Measurements from ENCODE around the gene MAJIN. TPM values are rescaled to one million over a fixed set of nuclear protein-coding genes. Genes with fewer than 3 reads are reported as not detected.
A peak's percentile ranks its signal among the peaks of the same experiment; 100 is the strongest.

The MAJIN gene
- total RNA-seq, 1 donor from 2014 or later: not detected

DNA sequence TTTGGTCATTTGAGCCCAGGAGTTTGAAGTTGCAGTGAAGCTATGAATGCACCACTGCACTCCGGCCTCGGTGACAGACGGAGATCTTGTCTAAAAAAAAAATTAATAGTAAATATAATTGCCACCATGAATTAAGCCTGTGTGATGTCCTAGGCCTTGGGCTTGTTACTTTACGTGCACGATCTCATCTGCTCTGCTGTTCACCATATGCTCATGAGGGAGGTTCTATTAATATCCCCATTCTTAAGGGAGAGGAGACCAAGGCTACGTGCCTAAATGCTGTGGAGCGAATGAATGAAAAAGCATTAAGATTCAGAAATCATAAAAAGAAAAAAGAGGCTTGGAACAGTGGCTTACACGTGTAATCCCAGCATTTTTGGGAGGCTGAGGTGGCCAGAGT, 52.3 kb downstream of the MAJIN start:
- Histone ChIP-seq H3K27ac (no peak overlapping the region), H3K36me3 (no peaks in the 10 kb centered on the region), H3K9me3 (no peaks in the 10 kb centered on the region), H3K4me1 (peaks cover 34% of the 10 kb centered on the region), H3K4me3 (no peak overlapping the region), H3K27me3 (ENCODE audit: low read depth) (no peaks in the 10 kb centered on the region)
- TF ChIP-seq, protein P1, sequence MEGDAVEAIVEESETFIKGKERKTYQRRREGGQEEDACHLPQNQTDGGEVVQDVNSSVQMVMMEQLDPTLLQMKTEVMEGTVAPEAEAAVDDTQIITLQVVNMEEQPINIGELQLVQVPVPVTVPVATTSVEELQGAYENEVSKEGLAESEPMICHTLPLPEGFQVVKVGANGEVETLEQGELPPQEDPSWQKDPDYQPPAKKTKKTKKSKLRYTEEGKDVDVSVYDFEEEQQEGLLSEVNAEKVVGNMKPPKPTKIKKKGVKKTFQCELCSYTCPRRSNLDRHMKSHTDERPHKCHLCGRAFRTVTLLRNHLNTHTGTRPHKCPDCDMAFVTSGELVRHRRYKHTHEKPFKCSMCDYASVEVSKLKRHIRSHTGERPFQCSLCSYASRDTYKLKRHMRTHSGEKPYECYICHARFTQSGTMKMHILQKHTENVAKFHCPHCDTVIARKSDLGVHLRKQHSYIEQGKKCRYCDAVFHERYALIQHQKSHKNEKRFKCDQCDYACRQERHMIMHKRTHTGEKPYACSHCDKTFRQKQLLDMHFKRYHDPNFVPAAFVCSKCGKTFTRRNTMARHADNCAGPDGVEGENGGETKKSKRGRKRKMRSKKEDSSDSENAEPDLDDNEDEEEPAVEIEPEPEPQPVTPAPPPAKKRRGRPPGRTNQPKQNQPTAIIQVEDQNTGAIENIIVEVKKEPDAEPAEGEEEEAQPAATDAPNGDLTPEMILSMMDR (IDR thresholded peaks at IDR 0.05): no peak
- DNase-seq: no peak
- intact Hi-C loops (cut with DNase I): no loop called here
- no peak for ATAC-seq

DNA sequence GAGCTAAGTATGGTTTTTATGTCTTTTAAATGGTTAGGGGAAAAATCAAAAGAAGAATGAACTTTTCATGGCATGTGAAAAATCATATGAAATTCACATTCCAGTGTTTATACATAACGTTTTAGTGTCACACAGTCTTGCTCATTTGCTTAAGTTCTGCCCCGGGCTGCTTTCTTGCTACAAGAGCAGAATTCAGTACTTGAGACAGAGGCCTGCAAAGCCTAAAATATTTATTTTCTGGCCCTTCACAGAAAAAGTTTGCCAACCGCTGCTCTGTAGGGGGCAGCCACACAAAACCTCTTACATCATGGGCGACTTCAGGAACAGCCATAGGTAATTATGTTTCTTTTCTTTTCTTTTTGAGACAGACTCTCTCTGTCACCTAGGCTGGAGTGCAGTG, 53.9 kb downstream of the MAJIN start:
- H3K4me1 ChIP-seq: peaks cover 25% of the 10 kb centered on the region
- intact Hi-C loops (cut with DNase I): no loop called here
- ATAC-seq (no peak), DNase-seq (no peak)
- H3K9me3 ChIP-seq: no peaks in the 10 kb centered on the region
- no peaks in the 10 kb centered on the region for H3K27me3 ChIP-seq (ENCODE audit: low read depth)
- TF ChIP-seq, protein P1 (IDR thresholded peaks at IDR 0.05): no peak
- H3K27ac ChIP-seq: peak overlapping the region; percentile 77
- peaks cover 14% of the 10 kb centered on the region for H3K36me3 ChIP-seq
- peak overlapping the region; percentile 95 for H3K4me3 ChIP-seq

DNA sequence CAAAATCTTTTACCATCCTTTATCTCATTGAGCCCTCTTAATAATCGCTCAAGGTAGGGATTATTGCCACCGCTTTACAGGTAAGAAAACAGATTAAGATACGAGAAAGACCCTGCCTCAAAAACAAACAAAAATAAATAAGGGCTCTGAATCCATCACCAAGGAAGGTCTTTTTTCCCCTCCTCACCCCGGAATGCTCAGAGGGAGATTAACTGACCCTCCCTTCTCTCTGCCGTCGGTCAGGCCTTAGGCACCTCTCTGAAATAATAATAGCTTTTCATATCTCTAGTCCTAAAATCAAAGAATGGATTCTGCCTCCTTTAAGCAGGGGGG, 54.3 kb downstream of the MAJIN start:
- TF ChIP-seq, protein P1 (IDR thresholded peaks at IDR 0.05): no peak
- Histone ChIP-seq H3K27ac (peak overlapping the region; percentile 77), H3K9me3 (no peaks in the 10 kb centered on the region), H3K36me3 (peaks cover 18% of the 10 kb centered on the region), H3K4me1 (peaks cover 25% of the 10 kb centered on the region), H3K4me3 (peak overlapping the region; percentile 95), H3K27me3 (ENCODE audit: low read depth) (no peaks in the 10 kb centered on the region)
- intact Hi-C loops (cut with DNase I): no loop called here
- ATAC-seq (no peak), DNase-seq (no peak)

DNA sequence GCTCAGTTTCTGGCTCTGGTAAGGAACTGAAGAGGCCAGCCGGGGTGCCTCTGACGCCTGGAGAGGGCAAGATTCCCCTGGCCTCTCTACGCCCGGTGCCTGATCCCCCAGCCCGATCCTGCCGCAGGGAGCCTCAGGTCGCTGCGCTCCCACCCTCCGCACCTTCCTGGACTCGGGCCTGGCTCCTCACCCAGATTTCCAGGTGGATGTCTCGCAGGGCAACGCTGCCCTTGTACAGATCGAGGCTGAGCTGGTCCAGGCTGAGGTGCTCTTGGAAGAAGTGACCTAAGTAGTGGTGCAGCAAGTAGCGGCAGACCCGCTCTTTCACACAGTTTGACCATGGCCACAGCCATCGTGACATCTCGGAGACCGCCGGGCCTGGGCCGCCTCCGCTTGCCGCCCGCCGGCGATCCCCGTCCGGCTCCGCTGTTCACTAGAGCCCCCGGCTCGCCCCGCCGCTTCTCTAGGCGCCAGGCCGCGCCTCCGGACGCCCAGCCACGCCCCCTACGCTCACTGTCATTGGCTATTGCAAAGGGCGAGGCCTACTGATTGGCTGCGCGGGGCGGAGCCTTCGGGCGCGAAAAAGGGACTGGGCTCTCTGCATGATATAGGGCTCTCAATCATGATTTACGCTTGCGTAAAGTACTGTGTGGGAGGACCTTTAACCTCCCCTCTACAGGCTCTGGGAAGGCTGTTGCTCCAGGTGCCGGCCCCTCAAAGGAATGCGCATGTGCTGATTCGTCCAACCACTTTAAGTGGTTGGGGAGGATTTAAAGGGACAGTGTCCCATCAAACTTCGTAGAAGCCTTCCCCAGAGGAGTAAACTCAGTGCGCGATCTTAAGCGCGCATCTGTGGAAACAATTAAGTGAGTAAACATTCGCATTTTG, 54.9 kb downstream of the MAJIN start, which contains the start of gene ATG2A:
TSS of gene ATG2A (minus strand) at position 435 of the 888 bp plus-strand sequence. CDS start at position 361, 74 bp downstream.
- ATAC-seq: peak; percentile 98
- Histone ChIP-seq H3K9me3 (no peaks in the 10 kb centered on the region), H3K36me3 (peaks cover 24% of the 10 kb centered on the region), H3K27me3 (ENCODE audit: low read depth) (no peaks in the 10 kb centered on the region), H3K4me1 (peaks cover 25% of the 10 kb centered on the region), H3K4me3 (peak within 1 kb of the TSS; percentile 95), H3K27ac (peak within 1 kb of the TSS; percentile 90)
- intact Hi-C loops (cut with DNase I): no loop called here
- peak; percentile 100 for DNase-seq
- TF ChIP-seq, protein P1 (IDR thresholded peaks at IDR 0.05): peak; percentile 7

DNA sequence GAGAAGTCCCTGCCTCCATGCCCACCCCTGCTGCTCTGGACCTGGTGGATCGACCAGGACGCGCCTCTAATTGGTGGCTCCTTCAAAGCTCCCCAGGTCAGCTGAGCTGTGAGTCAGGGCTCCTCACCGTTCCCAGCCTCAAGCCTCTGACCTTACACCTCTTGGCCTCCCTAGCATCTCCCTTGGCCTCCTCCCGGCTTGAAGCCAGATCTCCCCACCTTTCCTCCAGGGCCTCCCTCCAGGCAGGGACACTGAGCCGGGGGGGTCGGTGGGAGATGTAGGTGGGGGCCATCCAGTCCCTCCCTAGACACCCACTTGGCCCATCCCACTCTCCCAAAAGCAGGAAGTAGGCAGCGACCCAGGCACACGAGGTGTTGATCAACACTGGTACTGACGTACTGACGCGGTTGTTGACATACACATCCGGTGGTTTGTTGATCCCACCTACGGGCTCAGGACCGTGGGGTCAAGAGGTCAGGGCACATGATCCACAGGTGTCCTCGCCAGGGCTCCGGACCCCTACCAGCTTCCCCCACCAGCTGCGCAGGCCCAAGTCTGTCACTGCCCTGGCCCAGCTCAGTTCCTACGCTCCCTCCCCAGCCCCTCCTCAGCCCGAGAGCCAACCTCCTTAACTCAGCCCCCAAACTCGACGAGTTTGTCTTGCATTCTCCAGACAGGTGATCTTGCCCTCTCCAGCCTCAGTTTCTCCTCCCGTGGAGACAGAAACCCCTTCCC, 55.7 kb downstream of the MAJIN start:
- ATAC-seq (peak; percentile 19 to 34), DNase-seq (no peak)
- Histone ChIP-seq H3K36me3 (peaks cover 32% of the 10 kb centered on the region), H3K27me3 (ENCODE audit: low read depth) (no peaks in the 10 kb centered on the region), H3K27ac (peak overlapping the region; percentile 90), H3K9me3 (no peaks in the 10 kb centered on the region), H3K4me1 (peaks cover 25% of the 10 kb centered on the region), H3K4me3 (peak overlapping the region; percentile 95)
- intact Hi-C loops (cut with DNase I): no loop called here
- TF ChIP-seq, protein P1 (IDR thresholded peaks at IDR 0.05): no peak
